Ovary (tissue), 3 donors: Measurements from ENCODE around the gene BICDL1.

ENCODE experiments used
- CTCF ChIP-seq, 3 donors: fragments of 450-650 bp in 2 of 3; fragments of 200-600 bp in 1 of 3; IDR thresholded peaks; one replicate each; pipeline versions ENCODE4 v1.5.1 to v1.8.0; 2016 to 2022; ENCODE audit warnings: antibody characterized with exemption in 3 of 3, mild to moderate bottlenecking in 1 of 3
- EP300 ChIP-seq: sonication (generic); formaldehyde crosslinking; IDR thresholded peaks from one replicate; pipeline ENCODE4 v1.6.1; 2017; ENCODE audit warnings: antibody characterized with exemption
- POLR2A ChIP-seq: fragments of 450-650 bp; IDR thresholded peaks from one replicate; pipeline ENCODE4 v1.6.1; 2017; ENCODE audit warnings: antibody characterized with exemption, mild to moderate bottlenecking, moderate library complexity
- donor health status: DM: no; HTN: no; CAD: no.

- TF ChIP-seq CTCF (IDR thresholded peaks at IDR 0.05), result no peak
- no peak for TF ChIP-seq POLR2A
- TF ChIP-seq EP300, result no peak
These were observed 6.0 kb downstream of the BICDL1 start for GRCh38 chr12:119994892-119995658.
